GM18870 (cell line): ENCODE measurements around the gene UHRF2.
"Not testable (repeated sequence)": the region's sequence is repeated elsewhere in the genome, so short reads cannot be mapped to it uniquely, and the experiment has no call there.

ENCODE experiments used
- ATAC-seq: cut with Tn5 transposase; IDR thresholded peaks from one replicate; pipeline ENCODE4 v1.9.1; 2021; ENCODE audit warnings: moderate library complexity; ENCODE audit not compliant: unreplicated experiment

The UHRF2 gene

DNA sequence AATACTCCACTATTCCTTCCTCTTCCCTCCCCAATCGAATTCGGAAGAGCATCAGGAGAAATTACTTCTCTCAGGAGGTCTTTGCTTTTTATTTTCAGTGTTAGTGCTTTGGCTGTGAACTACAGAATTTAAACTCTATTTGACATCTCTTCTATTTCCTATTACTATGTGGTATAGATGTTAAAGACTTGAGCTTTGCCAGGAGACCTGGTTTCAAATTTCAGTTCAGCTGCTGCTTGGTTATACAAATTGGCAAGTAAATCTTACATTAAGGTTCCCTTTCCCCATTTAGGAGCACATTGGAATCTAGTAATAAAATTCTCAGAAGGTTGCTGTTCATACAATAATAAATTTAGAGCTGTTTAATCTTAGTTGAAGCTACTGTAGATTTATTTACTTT, 13.1 kb downstream of the UHRF2 start:
- no peak for ATAC-seq

GRCh38 chr9:6428940-6429889, 16.2 kb downstream of the UHRF2 start:
- peak; percentile 93 for ATAC-seq

- no peak for ATAC-seq
Observed at GRCh38 chr9:6431038-6431437, 18.0 kb downstream of the UHRF2 start.

DNA sequence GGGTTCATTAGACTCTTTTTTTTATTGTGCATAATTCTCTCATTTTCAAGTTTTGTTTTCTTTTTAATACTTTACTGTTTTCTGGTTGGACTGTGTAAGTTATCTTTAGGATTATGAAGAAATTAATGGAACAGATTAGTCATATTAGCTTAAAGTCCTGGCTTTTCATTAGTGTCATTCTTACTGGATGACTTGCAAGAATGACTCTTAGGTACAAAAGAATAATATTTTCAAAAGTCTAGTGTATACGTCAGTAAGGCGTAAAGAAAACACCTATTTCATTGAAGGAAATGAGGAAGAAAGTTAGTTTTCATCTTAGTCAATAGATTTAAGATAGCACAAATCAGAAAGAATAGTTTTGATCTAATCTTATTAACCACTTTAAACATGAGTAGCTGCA, 20.4 kb downstream of the UHRF2 start:
- no peak for ATAC-seq

DNA sequence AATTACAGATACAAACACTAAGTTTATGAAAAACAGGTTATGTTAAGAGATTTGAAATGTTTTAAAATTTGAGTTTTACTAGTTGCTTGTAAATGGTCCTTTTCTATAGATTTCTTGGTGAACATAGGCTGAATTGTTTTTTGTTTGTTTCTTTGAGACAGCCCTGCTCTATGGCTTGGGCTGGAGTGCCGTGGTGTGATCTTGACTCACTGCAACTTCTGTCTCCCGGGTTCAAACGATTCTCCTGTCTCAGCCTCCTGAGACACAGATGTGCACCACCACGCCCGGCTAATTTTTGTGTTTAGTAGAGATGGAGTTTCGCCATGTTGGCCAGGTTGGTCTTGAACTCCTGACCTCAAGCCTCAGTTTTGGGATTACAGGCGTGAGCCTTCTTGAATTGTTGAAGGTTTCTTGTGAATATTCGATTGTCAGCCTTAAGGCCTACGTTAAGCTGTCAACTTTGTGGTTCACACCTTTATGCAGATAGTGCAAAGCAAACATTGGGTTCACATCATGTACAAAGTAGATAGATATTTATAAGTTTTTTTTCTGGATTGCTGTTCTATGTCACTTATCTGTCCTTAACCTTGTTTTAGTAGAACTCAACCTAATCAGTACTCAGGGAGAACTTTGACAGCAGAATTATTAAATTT, 26.2 kb downstream of the UHRF2 start:
- no peak for ATAC-seq

DNA sequence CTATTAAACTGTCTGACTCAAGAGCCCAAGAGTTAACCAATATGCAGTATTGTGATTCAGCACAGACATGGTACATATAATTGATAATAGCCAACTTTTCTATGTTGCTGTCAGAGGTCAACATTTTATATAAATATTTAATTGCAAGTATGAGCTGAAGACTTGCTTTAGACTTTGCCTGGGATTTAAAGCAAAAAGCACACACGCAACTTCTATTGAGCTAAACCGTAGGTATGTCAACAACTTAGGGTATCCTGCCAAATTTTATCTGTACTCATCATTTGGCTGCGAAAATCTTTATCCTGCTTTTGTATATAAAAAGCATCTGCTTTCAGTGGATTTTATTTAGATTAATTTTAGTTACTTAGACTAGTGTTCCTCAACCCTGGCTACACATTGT, 27.4 kb downstream of the UHRF2 start:
- no peak for ATAC-seq

DNA sequence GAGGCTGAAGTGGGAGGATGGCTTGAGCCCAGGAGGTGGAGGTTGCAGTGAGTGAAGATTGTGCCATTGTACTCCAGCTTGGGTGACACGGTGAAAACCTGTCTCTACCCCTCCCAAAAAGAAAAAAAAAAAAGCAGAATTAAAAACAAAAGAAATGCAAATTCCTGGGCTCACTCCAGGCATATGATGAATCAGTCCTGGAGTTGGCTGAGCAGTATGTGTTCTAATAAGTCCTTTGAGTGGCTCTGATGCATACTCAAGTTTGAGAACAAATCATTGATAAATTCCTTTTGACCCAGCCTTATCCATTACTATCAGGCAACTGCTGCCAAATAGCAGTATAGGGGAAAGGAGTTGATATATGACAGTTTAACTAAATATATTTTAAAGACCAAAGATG, 28.3 kb downstream of the UHRF2 start:
- ATAC-seq = no peak

DNA sequence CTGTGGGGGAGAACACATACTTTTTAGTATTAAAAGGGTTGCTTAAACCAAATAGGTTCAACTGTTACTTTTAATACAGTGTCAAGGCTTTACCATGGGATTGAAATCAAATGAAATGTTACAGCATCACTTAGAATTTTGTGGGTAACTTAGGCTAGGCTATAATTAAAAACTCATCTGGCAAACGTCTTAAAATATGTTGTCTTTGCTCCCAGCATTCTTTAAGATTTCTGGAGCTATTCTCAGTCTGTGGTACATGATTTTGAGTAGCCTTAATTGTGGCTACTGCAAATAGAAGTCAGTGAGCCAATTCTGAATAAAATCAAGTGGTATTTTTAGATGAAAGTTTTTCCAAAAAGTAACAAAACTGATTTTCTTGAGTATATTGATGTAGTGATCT, 30.7 kb downstream of the UHRF2 start:
- ATAC-seq = no peak

GRCh38 chr9:6444128-6444527, 31.1 kb downstream of the UHRF2 start:
- no peak for ATAC-seq

DNA sequence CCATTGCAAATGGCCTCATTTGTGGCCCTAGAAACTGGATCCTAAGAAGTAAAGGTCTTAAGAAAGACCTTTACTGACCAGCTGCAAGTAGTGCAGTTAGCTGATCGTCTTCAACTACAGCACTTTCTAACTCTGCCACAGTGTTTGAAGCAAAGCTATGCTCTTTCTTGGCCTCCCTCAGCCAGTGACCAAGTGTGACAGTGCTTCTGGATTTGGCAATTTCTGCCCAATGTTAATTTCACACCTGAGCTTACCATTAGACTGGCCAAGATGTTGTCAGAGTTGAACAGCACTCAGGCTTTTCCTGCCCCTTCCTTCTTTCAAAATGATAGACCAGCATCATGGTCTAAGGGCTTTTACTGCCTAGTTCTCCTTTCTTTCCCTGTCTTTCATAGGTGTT, 36.1 kb downstream of the UHRF2 start:
- no peak for ATAC-seq

- ATAC-seq = no peak
Observed at GRCh38 chr9:6449645-6450044, 36.6 kb downstream of the UHRF2 start.

DNA sequence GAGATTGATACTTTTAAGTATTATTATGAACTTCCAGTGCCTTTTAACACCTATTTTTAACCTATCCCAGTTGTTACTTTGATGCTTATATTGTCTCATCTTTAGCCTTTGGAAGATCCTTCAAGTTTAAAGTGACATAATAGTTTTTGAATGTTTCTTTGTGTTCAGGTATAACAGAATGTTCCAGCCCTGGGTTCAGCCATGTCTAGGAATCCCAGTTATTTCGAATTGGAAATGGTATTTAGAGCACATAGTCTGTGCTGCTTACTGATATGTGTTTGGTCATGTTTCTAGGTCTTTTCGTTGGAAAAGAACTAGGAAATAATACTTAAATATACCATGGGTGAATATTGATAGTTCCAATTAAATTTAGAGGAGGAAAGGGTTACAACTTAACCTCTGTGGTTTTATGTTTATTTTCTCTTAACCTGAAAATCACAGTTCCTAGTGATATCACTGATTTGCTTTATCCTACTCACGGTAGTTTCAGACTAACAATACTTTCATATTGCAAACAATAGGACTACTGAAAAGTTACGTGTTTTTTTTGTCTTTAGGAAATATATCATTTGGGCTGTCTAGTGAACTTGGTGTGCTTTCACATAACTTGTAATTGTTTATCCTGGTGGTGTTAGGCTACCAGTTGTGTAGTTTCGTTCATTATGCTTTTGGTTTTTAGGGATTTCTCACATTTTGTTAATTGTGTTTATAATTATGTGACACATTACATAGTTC, 37.8 kb downstream of the UHRF2 start:
- ATAC-seq = no peak

DNA sequence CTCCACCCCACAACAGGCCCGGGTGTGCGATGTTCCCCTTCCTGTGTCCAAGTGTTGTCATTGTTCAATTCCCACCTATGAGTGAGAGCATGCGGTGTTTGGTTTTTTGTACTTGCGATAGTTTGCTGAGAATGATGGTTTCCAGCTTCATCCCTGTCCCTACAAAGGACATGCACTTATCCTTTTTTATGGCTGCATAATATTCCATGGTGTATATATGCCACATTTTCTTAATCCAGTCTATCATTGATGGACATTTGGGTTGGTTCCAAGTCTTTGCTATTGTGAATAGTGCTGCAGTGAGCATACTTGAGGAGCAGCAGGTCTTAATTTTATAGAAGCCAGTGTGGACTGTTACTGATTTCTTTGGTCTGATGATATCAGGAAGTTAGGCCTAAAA, 42.3 kb downstream of the UHRF2 start:
- ATAC-seq = not testable (repeated sequence)

DNA sequence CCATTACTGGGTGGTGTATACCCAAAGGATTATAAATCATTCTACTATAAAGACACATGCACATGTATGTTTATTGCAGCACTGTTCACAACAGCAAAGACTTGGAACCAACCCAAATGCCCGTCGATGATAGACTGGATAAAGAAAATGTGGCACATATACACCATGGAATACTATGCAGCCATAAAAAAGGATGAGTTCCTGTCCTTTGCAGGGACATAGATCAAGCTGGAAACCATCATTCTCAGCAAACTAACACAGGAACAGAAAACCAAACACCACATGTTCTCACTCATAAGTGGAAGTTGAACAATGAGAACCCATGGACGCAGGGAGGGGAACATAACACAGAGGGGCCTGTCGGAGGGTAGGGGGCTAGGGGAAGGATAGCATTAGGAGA, 45.7 kb downstream of the UHRF2 start:
- ATAC-seq = not testable (repeated sequence)

DNA sequence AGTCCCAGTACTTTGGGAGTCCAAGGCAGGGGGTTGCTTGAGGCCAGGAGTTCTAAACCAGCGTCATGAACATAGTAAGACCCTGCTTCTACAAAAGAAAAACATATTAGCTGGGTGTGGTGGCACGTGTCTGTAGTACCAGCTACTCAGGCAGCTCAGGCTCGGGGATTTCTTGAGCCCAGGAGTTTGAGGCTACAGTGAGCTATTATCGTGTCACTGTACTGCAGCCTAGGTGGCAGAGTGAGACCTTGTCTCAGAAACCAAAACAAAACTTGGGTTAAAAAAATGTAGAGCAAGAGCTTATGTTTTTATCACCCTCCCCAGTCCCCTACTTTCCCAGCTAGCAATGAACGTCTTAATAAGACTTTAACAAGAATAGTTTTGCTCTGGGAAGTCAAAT, 46.7 kb downstream of the UHRF2 start:
- peak; percentile 36 for ATAC-seq

- ATAC-seq = peak; percentile 40
Observed at GRCh38 chr9:6460189-6460768, 47.3 kb downstream of the UHRF2 start.

DNA sequence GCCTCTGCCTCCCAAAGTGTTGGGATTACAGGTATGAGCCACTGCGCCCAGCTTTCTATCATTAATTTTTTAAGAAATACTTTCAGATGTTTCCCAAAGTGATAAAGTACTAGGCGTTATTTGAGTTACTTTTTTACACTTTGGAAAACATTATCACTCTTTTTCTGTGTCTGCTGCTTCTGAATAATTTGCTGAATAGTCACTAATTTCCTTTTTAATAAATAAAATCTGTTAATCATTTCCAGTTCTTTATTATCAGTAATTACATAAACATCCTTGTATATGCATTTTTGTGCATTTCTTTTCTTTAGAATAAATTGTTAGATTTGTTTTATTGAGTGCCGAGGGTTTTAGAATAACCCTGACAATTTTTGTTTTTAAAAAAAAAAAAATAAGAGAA, 48.6 kb downstream of the UHRF2 start:
- ATAC-seq = no peak

DNA sequence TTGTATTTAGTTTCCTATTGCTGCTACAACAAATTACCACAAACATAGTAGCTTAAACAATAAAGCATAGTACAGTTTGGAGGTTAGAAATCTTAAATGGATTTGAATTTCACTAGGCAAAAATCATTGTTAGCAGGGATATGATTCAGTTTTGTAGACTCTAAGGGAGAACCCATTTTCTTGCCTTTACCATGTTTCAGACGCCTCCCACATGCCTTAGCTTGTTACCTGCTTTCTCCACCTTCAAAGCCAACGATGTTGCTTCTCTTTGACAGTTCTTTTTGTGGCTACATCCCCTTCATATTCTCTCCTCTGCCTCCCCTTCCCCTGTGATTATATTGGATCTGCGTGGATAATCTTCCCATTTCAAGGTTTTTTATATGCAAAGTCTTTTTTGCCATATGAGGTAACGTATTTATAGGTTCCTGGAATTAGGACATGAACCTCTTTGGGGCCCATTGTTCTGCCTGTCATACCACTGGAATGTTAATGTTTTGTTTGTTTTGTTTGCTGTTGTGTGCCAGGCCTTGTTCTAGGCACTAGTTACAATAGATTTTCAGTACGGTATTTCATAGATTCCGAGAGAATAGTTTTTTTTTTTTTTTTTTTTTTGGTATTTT, 54.1 kb downstream of the UHRF2 start:
- ATAC-seq = no peak

DNA sequence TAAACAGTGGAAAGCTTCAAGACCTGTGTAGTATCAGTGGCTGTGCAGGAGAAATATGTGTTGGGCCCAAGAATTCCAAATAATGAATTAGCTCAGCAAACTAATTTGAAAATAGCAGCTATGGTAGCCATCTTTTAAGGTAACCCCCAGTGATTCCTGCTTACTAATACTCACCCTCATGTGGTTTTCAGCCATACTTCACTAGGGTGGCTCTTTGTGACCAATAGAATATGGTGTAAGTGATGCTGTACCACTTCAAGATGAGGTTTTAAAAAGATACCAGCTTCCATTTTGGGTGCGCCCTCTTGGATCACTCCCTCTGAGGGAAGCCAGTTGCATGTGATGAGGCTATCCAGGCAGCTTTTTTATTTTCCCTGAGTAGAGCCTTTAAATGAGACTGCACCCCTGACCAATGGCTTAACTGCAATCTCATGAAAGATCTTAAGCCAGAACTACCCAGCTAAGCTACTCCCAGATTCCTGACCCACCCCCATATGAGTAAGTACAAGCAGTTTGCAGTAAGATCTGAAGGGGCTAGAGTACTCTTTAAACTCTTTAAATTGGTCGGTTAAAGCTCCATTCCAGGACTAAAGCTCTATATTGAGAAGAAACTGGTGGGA, 58.3 kb downstream of the UHRF2 start:
- ATAC-seq = no peak

GRCh38 chr9:6473151-6473550, 60.2 kb downstream of the UHRF2 start:
- no peak for ATAC-seq
